Activated T-helper 1 cell treated with anti-CD3 and anti-CD28 coated beads, Interleukin-2, amount 50 U/mL, for 16 hours (primary cell): ENCODE measurements around the gene DIP2C.
A peak's percentile ranks its signal among the peaks of the same experiment; 100 is the strongest.
"Not testable (repeated sequence)": the region's sequence is repeated elsewhere in the genome, so short reads cannot be mapped to it uniquely, and the experiment has no call there.

Experiments
- DNase-seq, 2 donors: peaks; one replicate each; pipeline ENCODE4 v3.0.0-alpha.2; 2020; ENCODE audit warnings: low read depth in 1 of 2, low spot score in 1 of 2

The DIP2C gene

GRCh38 chr10:344582-345200 is 344.8 kb downstream of the DIP2C start:
- no peak for DNase-seq

- DNase-seq, result no peak
Observed at GRCh38 chr10:343231-344220, 345.9 kb downstream of the DIP2C start.

- no peak for DNase-seq
Observed at GRCh38 chr10:341081-341740, 348.3 kb downstream of the DIP2C start.

GRCh38 chr10:340646-341045 is 348.8 kb downstream of the DIP2C start:
- no peak for DNase-seq

- DNase-seq, result no peak
Observed at GRCh38 chr10:339038-339391, 350.5 kb downstream of the DIP2C start.

- DNase-seq, result no peak
Observed at GRCh38 chr10:338171-339037, 351.1 kb downstream of the DIP2C start.

- no peak for DNase-seq
Observed at GRCh38 chr10:336247-336646, 353.2 kb downstream of the DIP2C start.

GRCh38 chr10:335151-335800 is 354.2 kb downstream of the DIP2C start:
- no peak for DNase-seq

- no peak for DNase-seq
Observed at GRCh38 chr10:331186-331585, 358.3 kb downstream of the DIP2C start.

- DNase-seq, result no peak
Observed at GRCh38 chr10:329361-330099, 359.9 kb downstream of the DIP2C start.

GRCh38 chr10:327889-328852 is 361.3 kb downstream of the DIP2C start:
- no peak for DNase-seq

- DNase-seq, result no peak
Observed at GRCh38 chr10:326894-327635, 362.4 kb downstream of the DIP2C start.

GRCh38 chr10:326350-326749 is 363.1 kb downstream of the DIP2C start:
- DNase-seq, result no peak

GRCh38 chr10:325282-325681 is 364.2 kb downstream of the DIP2C start:
- DNase-seq, result no peak

- DNase-seq, result no peak
Observed at GRCh38 chr10:324593-324992, 364.9 kb downstream of the DIP2C start.

- DNase-seq, result peak; percentile 13 to 28
Observed at GRCh38 chr10:323651-324293, 365.7 kb downstream of the DIP2C start.

- not testable (repeated sequence) for DNase-seq
Observed at GRCh38 chr10:323046-323445, 366.4 kb downstream of the DIP2C start.
